Activated CD4-positive, CD25-positive, alpha-beta regulatory T cell treated with anti-CD3 and anti-CD28 coated beads, Interleukin-2, amount 50 U/mL, for 16 hours (primary cell): ENCODE data around the gene CMPK2.
A peak's percentile ranks its signal among the peaks of the same experiment; 100 is the strongest.

Experiments used
- DNase-seq: peaks from one replicate; pipeline ENCODE4 v3.0.0-alpha.2; 2020; ENCODE audit warnings: low read depth, low spot score

Gene CMPK2

DNA sequence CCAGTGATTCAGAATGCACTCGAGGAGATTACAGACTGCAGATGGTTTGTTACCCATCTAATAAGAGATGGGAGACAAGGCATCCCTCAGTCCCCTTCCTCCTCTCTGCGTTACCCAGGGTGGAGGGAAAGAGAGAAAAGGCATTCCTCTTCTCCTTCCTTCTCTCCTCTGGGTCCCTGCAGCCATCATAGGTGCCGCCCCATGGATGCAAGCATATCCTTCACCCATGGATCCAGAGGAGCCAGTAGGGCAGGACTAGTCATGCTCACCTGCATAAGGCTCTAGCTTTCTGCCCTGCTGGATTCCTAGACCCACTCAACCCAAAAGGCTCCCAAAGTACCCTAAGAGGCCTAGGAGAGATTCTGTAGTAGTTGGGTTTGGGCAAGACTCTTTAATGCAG is 20.4 kb downstream of the CMPK2 start:
- DNase-seq, result no peak

DNA sequence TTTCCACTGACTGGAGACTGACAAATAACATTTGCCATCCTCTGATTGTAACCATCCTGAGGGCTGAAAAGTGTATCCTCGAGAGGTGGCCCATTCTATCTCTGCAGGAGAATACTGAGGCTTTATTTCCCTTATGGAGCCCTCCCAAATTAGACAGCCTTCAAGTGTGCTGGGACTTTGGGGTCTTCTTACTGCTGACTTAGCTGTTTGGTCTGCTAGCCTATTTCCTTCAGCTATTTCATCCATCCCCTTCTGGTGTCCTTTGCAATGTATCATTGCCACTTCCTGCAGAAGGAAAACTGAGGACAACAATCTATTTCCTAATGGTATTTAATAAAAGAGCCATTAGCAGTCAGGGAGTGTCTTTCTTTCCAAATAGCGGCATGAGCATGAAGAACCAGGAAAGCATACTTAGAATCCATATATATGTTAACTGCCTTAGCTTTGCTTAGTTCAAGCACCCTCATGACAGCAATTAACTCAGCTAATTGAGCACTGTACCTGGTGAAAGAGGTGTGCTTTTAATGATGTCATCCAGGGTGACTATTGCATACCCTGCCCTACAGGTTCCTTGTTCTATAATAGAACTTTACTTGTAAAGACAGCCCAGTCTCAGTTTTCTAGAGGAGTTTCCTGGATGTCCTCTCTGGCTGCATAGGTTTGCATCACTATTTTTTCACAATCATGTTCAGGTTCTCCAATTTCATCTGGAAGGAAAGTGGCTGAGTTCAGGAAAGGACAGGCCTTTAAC is 24.0 kb downstream of the CMPK2 start:
- DNase-seq, result no peak

DNA sequence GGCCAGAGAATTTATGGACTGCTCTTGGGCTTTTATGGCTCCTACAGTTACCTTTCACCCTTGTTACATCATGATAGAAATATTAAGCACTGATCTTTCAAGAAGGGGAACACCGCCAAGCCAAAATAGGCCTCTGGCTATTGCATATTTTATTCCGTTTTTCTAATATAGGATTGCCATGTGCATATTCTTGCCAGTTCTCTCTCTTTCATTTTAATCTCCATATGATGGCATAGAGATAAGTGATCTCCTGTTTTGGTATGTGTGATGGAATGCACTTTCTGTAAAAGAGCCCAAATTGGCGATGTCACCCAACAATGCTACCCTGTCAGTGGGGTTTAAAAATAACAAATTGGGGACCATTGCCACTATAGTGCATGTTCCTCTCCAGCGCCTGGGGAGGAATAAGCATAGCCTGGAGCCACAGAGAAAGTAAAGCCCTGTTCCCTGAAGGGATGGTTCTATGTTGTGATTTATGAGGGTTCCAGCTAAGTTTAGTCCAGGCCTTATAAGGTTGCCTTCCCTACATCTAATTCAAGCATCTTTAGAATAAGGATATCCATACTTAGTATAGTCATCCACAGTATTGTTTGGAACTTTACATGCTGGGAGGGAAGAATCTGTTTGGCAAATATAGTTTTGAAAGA is 26.9 kb downstream of the CMPK2 start:
- DNase-seq, result no peak

DNA sequence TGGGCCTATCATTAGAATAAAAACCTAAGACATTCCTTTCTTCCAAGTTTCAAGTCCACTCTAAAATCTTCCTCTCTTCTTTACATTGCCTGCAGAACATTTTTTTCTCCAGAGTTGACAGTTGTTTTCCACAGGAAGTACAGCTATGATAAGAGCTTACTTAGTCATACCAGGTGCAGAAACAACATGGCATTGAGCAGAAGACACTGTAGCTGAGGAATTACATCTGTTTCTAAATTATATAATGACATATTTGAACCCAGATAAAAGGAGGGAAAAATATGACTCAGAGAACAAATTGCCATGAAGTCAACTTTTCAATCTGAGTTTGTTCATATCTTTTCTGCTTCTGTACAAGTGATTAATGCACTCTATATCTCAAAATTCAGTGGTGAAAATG is 30.2 kb downstream of the CMPK2 start:
- DNase-seq, result no peak

DNA sequence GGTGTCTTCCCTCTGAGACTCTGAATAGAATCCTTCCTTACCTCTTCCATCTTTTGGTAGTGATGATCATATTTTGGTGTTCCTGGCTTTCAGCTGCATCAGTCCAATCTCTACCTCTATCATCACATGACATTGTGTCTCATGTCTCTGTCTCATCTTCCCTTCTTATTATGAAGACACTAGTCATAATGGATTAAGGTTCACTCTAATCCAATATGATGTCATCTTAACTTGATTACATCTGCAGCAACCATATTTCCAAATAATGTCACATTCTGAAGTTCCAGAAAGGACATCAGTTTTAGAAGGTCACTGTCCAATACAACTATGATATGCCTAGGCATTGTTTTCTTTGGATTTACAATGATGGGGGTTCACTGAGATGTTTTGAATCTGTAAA is 31.5 kb downstream of the CMPK2 start:
- DNase-seq, result no peak

DNA sequence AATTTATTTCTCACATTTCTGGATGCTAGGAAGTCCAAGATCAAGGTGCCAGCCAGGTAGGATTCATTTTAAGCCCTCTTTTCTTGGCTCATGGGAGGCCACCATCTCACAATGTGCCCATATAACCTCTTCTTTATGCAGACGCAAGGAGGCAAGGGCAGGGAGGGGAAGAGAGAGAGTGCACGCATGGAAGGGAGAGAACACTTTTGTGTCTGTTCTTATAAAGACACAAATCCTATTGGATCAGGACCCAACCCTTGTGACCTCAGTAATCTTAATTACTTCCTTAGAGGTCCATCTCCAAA is 32.5 kb downstream of the CMPK2 start:
- no peak for DNase-seq

DNA sequence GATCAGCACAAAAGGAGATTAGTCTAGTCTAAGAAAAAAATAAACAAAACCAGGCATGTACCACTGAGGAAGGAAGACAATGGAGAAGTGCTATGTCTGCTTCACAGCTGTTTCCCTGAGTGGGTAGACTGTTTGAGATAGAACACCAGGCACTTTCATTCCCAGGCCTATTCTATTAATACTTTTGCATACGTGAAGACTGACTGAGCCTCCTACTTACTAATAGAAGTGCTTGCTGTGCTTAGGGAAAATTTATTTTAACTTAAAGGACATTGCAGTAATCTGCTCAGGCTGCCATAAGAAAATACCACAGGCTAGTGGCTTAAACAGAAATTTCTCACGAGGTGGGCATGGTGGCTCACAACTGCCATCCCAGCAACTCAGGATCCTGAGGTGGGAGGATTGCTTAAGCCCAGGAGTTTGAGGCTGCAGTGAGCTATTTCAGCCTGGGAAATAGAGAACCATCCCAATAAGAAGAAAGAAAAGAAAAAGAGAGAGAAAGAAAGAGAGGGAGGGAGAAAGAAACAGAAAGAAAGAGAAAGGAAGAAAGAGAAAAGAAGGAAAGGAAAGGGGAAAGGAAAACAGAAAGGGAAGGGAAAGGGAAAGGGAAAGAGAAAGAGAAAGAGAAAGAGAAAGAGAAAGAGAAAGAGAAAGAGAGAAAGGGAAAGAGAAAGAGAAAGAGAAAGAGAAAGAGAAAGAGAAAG is 33.0 kb downstream of the CMPK2 start:
- no peak for DNase-seq

DNA sequence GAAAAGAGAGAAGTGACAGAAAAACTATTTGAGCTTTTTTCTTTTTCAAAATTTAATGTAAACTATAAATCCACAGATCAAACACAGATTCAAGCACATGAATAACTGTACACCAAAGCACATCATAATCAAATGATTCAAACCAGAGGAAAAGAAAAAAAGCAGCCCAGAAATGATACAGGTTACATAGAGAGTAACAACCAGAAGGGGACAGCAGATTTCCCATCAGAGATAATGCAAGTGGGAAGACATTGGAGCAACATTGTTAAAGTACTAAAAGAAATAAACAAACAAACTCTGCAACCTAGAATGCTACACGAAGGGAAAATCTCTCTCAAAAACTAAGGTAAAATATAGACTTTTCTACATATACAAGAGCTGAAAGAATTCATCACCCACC is 34.5 kb downstream of the CMPK2 start:
- no peak for DNase-seq

DNA sequence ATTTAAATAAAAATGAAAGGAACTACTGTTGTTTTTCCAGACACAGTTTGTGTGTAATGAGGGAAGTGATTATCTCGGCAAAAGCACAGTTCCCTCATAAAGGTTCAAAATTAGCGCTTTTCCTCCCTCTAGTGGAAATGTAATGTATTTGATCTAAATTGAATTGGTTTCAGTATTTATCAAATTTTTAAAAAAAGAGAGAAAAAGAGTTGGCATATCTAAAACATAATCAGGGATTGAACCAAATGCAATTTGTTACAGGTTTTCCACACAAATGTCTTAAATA is 37.5 kb downstream of the CMPK2 start:
- DNase-seq, result no peak

DNA sequence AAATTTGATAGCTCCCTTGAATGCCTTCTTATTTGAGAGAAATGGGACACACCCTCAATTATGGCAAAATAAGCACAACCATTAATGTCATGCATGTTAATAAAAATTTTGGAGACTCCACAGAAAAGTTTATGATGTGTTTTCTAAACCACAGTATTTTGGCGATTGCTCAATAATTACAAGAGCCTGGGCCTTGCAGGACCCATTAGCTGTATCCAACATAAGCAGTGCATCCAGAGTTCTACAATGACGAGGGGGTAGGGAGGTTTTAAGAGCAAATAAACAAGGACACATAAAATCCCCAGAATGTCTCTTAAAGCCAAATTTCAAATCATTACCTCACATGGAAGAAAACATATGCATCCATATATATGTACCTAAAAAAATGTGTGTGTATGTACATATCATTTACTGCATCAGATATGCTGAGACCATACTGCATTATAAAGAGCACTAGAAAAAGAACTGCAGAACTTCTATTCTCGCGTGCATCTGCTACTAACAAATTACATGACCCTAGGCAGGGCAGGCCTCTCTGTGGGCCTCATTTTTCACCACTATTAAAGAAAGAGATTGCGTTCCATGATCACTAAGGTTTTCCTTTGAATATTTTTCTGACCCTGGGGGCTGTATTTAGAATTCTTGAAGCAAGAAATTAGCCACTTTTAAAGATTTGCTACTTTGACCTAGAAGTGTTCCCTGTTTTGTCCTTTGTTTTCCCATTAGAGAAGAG is 38.0 kb downstream of the CMPK2 start:
- no peak for DNase-seq

DNA sequence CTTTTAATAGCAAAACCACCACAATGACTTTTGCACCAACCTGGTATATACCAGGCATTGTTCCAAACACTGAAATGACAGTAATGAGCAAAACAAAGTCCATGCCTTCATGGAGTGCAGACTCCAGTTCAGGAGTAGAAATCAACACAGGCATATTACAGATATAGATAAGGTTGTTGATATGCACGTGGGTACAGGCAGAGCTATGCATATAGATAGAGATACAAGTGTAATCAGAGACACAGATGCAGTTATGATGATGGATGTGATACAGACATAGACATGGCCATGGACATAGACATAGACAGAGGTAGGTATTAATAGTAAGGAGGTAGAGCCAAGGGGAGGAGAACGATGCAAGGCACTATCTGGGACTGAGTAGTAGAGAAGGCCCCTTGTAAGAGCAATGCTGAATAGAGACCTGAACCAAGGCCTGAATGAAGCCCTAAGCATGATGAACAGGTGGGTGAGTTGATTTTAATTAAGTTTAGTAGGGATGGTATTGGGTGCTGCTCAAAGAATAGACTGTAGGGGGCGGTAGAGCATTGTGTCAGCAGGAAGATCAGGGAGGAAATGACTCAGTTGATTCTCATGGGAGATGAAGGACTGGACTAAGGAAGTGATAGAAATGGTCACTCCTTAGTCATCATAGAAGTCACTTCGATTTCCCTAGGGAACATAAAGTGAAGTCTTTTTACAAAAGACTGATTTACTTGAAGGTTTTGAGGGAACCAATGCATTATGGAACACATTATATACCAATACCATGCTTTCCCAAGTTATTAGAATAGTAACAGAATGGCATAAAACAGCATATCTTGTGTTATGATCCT is 39.4 kb downstream of the CMPK2 start:
- peak; percentile 19 for DNase-seq

DNA sequence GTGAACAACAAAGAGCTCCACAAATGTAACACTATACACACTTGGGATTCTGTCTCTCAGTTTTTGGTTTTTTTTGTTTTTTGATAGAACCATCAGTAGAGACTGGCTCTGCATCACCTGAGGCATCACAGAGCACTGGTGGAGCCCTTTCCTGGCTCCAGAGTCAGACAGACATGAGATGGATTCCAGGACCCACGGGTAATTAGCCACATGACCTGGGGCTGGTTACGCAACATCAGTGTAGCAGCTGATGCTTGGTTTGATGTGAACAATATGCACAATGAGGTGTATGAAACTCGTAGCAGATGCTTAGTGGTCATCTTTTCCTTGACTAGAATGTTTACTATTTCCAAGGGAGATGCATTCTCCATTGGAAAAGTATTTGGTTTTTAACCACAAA is 40.7 kb downstream of the CMPK2 start:
- DNase-seq, result no peak

DNA sequence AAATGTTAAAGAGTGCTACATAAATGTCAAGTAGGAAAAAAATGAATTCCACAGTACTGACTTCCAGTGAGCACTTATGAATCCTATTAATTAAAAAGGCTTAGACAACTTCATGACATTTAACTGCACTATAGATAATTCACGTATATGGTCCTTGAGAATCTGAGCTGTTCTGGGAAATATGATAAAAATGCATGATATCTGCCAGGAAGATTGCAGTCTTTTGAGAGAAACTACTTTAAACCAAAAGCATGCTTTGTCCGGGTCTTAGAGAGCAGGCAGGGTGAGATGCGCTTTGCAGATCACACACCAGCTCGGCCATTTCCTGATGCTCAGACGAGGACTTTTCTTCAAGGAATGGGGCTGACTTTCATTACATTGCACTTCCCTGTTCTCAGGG is 42.6 kb downstream of the CMPK2 start:
- DNase-seq, result no peak

DNA sequence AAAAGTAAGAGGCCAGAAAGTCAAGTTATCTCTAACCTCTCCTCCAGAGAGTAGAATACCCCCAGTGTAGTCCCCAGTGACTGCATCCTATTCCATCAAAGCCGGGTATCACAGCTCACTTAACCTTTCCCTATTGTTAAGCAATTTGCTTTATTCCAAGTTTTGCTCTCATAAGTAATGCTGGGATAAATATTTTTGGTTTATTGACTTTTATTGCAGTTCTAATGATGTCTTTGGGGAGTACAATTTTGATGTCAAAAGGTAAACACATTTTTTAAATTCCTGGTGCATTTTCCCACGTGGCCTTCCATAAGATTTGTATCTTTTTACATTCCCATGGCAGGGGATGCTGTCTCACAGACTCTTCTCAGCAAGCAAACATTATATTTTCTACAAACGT is 43.3 kb downstream of the CMPK2 start:
- no peak for DNase-seq

DNA sequence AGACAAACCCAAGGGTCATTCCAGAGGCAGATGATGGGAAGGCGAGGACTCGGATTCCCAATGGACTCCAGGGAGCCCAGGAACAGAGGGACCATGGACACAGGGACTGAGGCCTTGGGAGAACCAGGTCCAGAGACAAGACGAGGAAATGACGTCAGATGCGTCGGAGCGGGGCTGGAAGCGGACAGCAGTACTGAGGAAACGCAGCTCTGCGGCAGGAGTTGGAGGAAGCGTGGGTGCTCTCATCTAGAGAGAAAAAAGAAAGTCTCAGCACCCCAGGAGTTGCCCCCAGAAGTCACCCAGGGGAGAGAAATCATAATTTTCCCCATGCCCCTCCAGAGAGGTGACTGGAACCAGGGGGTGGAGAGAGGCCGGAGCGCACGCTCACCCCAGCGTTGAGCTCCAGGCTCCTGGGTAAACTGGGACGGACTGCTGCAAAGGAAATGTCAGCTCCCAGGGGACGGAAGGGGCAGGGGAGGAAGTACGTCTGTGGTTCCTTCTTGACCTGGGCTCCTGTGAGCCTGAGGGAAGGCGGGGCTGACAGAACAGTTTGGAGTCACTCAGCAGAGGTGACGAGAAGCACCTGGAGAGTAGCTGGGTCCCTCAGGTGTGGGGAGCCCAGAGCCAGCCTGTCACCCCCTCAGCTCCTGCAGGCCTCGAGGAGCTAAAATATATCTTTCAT is 44.7 kb downstream of the CMPK2 start:
- no peak for DNase-seq

DNA sequence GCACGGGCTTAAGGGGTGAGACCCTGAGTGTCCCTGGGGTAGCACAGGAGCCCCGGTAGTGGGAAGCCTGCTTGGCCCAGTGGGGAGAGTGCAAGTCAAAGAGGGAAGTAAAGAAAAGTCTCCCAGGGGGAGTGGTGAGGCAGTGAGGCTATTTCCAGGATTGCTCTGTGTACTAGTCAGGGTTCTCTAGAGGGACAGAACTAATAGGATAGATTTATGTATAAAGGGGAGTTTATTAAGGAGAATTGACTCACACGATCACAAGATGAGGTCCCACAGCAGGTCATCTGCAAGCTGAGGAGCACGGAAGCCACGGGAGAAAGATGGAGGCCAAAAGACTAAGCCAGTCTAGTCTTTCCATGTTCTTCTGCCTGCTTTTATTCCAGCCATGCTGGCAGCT is 45.5 kb downstream of the CMPK2 start:
- DNase-seq, result no peak

DNA sequence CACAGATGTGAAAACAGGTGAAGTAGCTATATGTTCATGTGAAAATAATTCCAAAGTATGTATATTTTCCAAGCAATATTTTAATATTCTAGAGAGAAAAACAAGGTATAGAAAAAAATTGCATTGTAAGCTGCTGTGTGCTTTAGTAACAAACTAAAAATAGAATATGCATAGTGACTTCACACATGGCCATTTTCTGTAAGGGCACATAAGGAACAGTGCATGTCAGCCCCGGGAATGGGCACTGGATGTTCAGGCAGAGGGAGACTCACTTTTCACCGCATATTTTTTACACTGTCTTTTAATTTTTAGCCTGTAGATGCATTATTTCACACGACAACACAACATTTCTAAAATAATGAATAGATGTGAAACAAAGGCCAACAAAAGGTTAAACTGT is 46.0 kb downstream of the CMPK2 start:
- DNase-seq, result no peak

DNA sequence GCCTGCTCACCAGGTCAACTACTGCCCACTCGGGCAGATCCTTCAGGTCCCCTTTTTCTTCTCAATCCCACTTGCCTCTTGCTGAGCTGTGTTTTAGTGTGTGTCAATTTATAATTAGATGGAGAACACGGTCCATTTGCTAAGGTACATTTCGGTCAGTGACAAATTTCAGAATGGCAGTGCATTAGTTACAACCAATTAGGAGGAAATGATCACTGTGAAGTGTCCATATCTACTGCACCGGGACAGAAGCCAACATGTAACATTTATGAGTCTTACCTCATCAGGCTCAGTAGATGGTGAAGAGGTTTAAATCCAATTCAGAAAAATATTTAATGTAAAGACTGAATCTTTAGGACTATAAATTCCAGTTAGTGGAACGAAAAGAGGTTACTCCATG is 47.7 kb downstream of the CMPK2 start:
- DNase-seq, result no peak

DNA sequence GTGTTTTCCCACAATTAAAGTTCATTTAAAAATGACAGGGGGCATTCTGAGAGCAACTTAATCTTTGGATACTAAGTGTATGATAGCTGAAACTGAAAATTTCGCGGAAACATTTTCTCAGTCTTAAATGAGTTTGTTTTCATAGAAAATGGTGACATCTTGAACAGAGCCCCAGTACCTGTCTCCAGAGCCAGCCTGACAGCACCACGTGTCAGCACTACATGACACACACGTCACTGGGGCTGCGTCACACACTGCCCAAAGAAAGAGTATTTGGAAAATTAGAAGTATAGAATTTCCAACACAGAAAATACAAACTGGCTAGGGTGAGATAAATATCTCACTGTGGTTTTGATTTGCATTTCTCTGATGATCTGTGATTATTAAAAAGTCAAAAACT is 50.8 kb downstream of the CMPK2 start:
- no peak for DNase-seq

DNA sequence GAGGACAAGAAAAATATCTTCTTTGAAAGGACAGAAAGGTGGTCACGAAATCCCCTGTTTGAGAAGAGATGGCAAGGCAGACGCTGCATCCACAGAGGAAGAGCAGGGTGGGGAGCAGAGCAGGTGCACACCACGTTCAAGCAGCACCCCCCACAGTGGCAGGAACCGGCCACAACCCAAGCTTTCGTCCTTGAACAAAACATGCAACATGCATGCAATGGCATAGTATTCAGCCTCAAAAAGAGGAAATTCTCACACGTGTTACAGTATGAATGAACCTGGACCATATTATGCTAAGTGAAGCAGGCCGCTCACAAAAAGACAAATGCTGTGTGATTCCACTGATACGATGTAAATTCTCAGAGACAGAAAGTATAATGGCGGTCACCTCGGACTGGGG is 51.4 kb downstream of the CMPK2 start:
- DNase-seq, result no peak

DNA sequence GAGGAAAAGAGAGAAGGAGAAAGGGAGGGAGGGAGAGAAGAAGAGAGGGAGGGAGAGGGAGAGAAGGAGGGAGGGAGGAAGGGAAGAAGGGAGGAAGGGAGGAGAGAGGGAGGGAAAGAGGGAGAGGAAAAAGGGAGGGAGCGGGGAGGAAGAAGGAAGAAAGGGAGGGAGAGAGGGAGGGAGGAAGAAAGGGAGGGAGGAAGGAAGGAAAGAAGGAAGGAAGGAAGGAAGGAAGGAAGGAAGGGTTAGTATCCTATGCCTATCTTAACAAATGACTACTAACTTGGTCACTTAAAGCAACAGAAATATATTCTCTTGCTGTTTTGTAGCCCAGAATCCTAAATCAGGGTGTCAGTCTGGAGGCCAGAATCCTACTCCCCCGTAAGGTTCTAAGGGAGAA is 52.1 kb downstream of the CMPK2 start:
- DNase-seq, result no peak
